Activated T-cell treated with anti-CD3 and anti-CD28 coated beads, Interleukin-2, amount 50 U/mL, for 24 hours (primary cell): ENCODE measurements around the gene PTGES.
A peak's percentile ranks its signal among the peaks of the same experiment; 100 is the strongest.
"Not testable (repeated sequence)": the region's sequence is repeated elsewhere in the genome, so short reads cannot be mapped to it uniquely, and the experiment has no call there.

Source experiments
- DNase-seq: peaks from one replicate; pipeline ENCODE4 v3.0.0-alpha.2; 2020
- H3K27ac Mint-ChIP-seq: 2 replicates; pipeline ENCODE4 v1.8.0; 2020; ENCODE audit warnings: mild to moderate bottlenecking, mixed read lengths
- H3K27me3 Mint-ChIP-seq: 2 replicates; pipeline ENCODE4 v1.8.0; 2020; ENCODE audit warnings: mixed read lengths
- H3K36me3 Mint-ChIP-seq: 2 replicates; pipeline ENCODE4 v1.8.0; 2020; ENCODE audit warnings: low read depth, mixed read lengths
- H3K4me1 Mint-ChIP-seq: 2 replicates; pipeline ENCODE4 v1.8.0; 2020; ENCODE audit warnings: low read depth, mixed read lengths
- H3K4me3 Mint-ChIP-seq: 2 replicates; pipeline ENCODE4 v1.8.0; 2020; ENCODE audit warnings: mild to moderate bottlenecking, moderate library complexity, mixed read lengths
- H3K9me3 Mint-ChIP-seq: 2 replicates; pipeline ENCODE4 v1.8.0; 2020; ENCODE audit warnings: mixed read lengths

PTGES gene

DNA sequence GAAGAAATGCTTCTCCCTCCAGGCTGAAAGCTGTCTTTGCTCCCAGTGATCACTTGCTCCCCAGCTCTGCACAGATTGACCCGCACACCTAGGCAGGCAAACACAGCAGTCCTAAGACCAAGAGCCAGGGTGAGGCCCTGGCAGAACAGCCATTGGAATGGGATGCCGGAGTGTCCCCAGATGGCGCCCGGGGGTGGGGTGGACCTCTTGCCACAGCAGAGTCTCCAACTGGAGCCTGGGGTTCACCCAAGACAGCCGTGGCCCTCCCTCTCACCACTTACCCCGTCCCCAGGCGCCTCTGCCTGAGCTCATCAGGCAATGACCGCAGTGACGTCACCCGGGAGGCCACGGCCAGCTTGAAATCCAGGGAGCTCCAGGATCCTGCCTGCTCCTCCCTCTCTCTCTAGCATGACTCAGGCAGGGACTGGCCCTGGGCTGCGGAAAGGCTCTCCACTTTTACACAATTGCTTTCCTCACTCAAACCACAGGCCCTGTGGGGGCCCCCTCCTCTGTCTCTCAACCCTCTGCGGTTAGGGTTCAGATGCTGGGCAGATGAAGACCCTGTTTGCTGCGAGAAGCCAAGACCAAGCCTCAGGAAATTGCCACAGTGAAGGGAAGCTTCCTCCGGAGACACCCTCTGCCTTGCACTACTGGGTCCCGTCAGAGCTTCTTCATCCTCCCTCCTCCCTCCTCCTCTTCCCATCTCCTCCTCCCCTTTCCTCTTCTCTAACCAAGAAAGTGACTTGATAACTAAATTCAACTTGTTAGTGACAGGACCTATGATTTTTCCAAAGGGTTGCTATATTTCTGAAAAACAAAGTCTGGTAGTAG is 24.3 kb upstream of the PTGES start:
- Mint-ChIP-seq H3K27me3 (peaks cover 9% of the 10 kb centered on the region), H3K9me3 (no peaks in the 10 kb centered on the region), H3K4me3 (peak overlapping the region; percentile 33), H3K4me1 (peaks cover 12% of the 10 kb centered on the region), H3K27ac (peak overlapping the region; percentile 59), H3K36me3 (no peaks in the 10 kb centered on the region)
- DNase-seq: peak; percentile 39

DNA sequence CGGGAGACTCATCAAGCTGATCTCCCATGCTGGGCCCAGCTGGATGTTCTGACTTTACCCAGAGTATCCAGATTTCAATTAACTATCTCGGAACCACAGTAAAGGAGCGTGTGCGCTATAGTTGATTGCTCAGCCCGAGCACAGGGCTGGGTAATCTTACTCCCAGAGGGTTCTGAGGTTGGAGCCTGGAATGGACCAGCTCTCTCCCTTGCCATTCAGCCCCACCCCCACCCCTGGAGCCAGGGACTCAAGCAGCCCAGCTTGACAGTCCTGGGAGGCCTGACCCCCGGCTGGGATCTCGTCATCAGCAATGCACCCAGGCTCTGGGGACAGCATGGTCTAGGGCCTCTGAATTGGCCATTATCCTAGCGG is 23.7 kb upstream of the PTGES start:
- DNase-seq: no peak
- Mint-ChIP-seq H3K27me3 (peaks cover 9% of the 10 kb centered on the region), H3K9me3 (no peaks in the 10 kb centered on the region), H3K4me3 (no peak overlapping the region), H3K27ac (no peak overlapping the region), H3K36me3 (no peaks in the 10 kb centered on the region), H3K4me1 (peaks cover 12% of the 10 kb centered on the region)

DNA sequence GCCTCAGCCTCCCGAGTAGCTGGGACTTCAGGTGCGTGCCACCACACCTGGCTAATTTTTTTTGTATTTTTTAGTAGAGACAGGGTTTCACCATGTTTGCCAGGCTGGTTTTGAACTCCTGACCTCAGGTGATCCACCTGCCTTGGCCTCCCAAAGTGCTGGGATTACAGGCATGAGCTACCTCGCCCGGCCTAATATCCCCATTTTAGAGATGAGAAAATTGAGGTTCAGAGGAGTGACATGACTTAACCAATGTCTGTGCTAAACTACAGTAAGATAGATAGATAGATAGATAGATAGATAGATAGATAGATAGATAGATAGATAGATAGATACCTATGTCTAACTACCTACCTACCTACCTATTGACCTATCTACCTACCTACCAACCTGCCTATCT is 23.3 kb upstream of the PTGES start:
- H3K9me3 Mint-ChIP-seq, H3K36me3 Mint-ChIP-seq, H3K27me3 Mint-ChIP-seq, H3K27ac Mint-ChIP-seq, DNase-seq, H3K4me3 Mint-ChIP-seq: not testable (repeated sequence)
- peaks cover 12% of the 10 kb centered on the region for H3K4me1 Mint-ChIP-seq

DNA sequence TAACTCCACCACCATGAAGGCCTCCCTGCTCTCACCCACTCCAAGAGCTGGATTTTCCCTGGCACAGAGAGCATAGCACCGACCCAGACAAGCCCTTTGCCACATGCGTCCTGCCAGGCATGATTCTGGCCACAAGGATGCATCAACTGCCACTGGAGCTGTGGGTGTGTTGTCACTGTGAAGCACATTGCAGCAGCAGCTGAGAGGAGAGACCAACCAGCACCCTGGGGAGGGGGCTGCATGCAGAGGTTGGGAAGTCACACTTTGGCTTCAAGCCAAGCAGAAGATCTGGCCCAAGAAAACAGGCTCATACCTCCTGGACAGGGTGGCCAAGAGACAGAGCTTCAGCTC is 22.6 kb upstream of the PTGES start:
- Mint-ChIP-seq H3K4me1 (peaks cover 12% of the 10 kb centered on the region), H3K4me3 (no peak overlapping the region), H3K36me3 (no peaks in the 10 kb centered on the region), H3K27ac (no peak overlapping the region), H3K27me3 (peaks cover 9% of the 10 kb centered on the region), H3K9me3 (no peaks in the 10 kb centered on the region)
- DNase-seq: no peak

DNA sequence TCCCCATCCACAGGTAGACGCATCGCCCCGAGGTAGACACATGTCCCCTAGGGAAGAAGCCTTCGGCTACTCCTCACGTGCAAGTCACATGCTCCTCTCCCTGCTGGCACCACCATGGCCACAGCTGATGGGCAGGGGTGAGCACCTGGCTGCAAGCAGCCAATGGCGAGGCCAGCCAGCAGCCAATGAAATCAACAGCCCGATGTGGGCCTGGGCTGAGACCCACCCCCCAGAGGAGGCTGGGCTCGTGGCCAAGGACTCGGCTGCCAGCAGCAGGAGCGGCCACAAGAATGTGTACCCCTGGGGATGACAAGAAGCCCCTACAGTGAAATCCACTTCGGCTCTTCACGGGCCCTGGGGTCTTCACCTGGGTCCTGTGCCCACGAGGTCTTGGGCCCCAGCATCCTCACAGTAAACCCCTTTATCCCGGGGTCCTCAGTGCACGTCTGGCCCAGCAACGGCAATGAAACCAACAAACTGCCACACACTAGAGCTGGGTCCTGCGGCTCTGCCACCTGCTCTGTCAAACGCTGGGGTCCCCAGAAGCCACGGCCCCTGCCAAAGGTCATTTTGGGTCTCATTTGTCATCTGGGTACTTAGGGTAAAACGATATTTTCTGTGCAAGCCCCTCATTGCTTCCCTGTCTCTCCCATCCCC is 22.1 kb upstream of the PTGES start:
- Mint-ChIP-seq H3K4me3 (no peak overlapping the region), H3K36me3 (no peaks in the 10 kb centered on the region), H3K27me3 (peaks cover 9% of the 10 kb centered on the region), H3K27ac (no peak overlapping the region), H3K4me1 (peaks cover 12% of the 10 kb centered on the region), H3K9me3 (no peaks in the 10 kb centered on the region)
- DNase-seq: no peak

DNA sequence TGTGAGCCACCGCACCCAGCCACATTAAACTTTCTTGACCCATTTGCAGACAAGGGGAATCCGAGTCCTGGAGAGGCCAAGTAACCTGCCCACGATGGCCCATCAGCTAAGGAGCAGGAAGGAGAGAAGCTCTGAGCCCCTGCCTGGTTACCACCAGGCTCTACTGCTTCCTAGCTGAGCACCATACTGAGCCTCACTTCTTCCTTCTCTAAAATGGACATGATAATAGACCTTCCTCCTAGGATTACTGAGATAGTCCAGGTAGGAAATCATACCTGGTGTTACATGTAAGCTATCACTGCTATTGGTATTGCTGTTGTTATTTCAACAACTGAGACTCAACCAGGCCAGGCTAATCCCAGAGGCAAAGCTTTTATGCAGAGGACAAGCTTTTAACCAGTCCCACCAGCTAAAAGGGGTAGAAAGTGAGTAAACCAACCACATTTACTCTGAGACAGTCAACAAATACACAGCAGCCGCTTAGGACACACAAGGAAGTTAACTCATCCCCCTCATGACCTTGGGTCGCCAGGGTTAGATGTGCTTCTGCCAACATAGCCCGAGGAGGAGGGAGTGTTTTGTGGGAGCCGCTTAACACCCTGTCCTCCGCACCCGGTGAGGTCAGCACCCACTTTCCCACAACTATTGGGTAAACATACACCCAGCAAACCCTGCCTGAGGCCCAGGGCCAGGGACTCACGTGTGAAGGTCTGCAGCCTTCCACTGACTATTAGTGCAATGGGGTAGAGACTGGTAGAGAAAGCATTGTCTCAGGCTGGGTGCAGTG is 20.6 kb upstream of the PTGES start:
- no peak overlapping the region for H3K4me3 Mint-ChIP-seq
- DNase-seq: no peak

DNA sequence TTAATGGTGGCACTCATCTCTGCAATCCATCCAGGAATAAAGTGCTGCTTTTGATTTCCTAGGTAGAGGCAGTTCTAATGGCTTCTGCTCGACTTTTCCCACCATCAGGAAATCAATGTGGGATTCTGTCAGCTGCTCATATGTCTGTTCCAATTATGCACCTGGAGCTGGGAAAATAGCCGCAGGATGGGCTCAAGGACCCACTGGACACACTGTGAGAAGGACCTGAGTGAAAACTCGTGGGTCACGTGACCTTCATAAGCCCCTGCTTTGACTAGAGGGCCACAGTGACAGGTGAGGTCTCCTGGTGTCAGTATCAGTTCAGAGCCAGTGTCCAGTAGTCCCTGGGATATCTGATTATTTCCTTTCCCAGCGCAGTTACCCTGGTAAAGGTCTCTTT is 17.9 kb upstream of the PTGES start:
- no peaks in the 10 kb centered on the region for H3K9me3 Mint-ChIP-seq
- no peaks in the 10 kb centered on the region for H3K4me1 Mint-ChIP-seq
- no peaks in the 10 kb centered on the region for H3K27me3 Mint-ChIP-seq
- H3K36me3 Mint-ChIP-seq: no peaks in the 10 kb centered on the region
- no peak overlapping the region for H3K27ac Mint-ChIP-seq
- H3K4me3 Mint-ChIP-seq: no peak overlapping the region
- DNase-seq: no peak

More for the DNA sequence above, 20.6 kb upstream of the PTGES start:
- H3K27ac Mint-ChIP-seq: no peak overlapping the region
- H3K9me3 Mint-ChIP-seq: no peaks in the 10 kb centered on the region
- H3K4me1 Mint-ChIP-seq: peaks cover 12% of the 10 kb centered on the region
- H3K27me3 Mint-ChIP-seq: peaks cover 9% of the 10 kb centered on the region
- no peaks in the 10 kb centered on the region for H3K36me3 Mint-ChIP-seq

DNA sequence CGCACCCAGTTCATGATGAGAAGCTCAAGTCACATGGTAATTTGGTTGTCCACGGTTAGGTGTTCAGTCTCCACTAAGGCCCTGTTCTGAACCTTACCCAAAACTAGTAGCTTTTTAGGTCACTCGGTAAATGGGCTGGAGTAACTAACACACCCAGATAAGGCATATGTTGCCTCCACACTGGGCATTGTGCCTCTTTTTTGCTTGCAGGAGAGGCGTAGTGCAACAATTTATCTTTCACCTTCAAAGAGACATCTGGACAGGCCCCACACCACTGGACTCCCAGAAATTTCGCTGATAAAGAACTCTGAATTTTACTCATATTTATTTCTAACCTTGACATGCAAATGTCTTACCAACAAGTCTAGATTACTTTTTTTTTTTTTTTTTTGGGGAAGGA is 16.8 kb upstream of the PTGES start:
- Mint-ChIP-seq H3K9me3 (no peaks in the 10 kb centered on the region), H3K36me3 (no peaks in the 10 kb centered on the region), H3K4me3 (no peak overlapping the region), H3K27ac (no peak overlapping the region), H3K4me1 (no peaks in the 10 kb centered on the region), H3K27me3 (no peaks in the 10 kb centered on the region)
- no peak for DNase-seq

DNA sequence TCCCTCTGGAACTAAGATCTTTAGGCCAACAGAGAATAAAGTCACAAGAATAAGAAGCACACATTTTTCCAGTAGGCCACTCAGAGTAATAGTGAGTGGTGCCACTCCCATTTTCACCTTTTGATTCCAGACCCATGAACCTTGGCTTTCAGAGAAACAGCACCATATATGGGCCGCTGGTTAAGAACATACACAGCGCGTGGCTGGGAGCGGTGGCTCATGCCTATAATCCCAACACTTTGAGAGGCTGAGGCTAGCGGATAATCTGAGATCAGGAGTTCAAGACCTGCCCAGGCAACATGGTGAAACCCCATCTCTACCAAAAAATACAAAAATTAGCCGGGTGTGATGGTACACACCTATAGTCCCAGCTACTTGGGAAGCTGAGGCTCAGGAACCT is 15.6 kb upstream of the PTGES start:
- no peaks in the 10 kb centered on the region for H3K4me1 Mint-ChIP-seq
- H3K4me3 Mint-ChIP-seq: no peak overlapping the region
- H3K27ac Mint-ChIP-seq: no peak overlapping the region
- no peak for DNase-seq
- H3K36me3 Mint-ChIP-seq: no peaks in the 10 kb centered on the region
- no peaks in the 10 kb centered on the region for H3K27me3 Mint-ChIP-seq
- H3K9me3 Mint-ChIP-seq: no peaks in the 10 kb centered on the region

DNA sequence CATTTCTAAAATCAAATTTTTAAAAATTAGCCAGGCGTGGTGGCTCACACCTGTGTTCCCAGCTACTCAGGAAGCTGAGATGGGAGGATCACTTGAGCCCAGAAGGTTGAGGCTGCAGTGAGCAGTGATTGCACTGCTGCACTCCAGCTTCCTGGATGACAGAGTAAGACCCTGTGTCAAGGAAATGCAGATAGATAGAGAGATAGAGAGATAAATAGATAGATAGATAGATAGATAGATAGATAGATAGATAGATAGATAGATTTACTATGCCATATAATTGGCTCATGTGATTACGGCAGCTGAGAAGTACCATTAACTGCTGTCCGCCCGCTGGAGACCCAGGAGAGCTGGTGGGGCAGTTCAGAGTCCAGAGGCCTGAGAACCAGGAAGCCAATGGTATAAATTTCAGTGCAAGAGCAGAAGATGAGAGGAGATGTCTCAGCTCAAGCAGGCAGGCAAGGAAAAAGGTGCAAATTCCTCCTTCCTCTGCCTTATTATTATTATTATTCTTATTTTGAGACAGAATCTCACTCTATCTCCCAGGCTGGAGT is 13.0 kb upstream of the PTGES start:
- Mint-ChIP-seq H3K27me3 (no peaks in the 10 kb centered on the region), H3K9me3 (no peaks in the 10 kb centered on the region), H3K36me3 (no peaks in the 10 kb centered on the region), H3K4me3 (no peak overlapping the region), H3K27ac (no peak overlapping the region), H3K4me1 (no peaks in the 10 kb centered on the region)
- DNase-seq: no peak

DNA sequence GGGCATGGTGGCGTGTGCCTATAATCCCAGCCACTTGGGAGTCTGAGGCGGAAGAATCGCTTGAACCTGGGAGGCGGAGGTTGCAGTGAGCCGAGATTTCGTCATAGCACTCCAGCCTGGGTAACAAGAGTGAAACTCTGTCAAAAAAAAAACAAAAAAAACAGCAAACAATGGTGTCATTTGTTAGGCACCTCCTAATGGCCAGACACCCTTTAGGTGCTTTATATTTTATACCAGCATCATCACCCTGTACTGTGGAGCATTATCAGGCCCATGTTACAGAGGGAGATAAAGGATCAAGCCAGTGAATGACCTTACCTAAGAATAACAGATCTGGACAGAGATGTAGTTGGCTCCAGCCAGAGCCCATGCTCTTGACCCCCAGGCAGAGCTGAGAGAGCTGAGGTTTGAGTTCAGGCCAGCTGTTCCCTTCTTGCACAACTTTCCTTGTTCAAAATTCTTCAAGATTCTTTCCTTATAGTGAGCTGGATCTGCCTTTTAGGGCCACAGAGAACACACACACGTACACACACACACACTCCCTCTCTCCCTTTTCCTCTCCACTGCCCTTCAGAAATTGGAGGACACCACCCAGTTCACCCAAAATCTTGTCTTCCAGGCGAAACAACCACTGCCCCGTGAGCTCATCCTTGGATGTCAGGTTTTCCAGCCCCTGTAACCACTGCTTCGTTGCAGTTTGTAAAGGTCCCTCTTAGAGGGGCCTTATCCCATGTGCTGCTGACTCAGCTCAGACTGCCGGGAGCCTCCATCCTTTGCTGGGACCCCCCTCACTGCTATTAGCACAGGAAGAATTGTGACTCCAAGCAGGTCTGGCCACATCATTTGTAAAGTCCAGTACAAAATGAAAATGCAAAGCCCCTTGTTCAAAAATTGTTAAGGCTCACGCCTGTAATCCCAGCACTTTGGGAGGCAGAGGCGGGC is 10.4 kb upstream of the PTGES start:
- Mint-ChIP-seq H3K4me3 (no peak overlapping the region), H3K27ac (no peak overlapping the region), H3K4me1 (no peaks in the 10 kb centered on the region), H3K36me3 (no peaks in the 10 kb centered on the region), H3K27me3 (no peaks in the 10 kb centered on the region), H3K9me3 (no peaks in the 10 kb centered on the region)
- DNase-seq: no peak

DNA sequence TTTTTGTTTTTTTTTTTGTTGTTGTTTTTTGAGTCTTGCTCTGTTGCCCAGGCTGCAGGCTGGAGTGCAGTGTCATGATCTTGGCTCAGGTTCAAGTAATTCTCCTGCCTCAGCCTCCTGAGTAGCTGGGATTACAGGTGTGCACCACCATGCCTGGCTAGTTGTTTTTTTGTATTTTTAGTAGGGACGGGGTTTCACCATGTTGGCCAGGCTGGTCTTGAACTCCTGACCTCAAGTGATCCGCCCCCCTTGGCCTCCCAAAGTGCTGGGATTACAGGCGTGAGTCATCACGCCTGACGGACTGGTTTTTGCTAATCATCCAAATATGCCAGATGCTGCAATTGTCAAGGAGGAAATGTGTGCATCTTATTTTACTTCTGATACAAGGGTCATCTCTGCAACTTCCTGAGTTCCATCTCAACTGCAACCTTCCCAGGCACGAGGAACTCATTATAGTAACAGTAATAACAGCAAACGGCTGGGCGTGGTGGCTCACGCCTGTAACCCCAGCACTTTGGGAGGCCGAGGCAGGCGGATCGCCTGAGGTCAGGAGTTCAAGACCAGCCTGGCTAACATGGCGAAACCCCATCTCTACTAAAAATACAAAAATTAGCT is 9.6 kb upstream of the PTGES start:
- not testable (repeated sequence) for H3K36me3 Mint-ChIP-seq, H3K27me3 Mint-ChIP-seq, DNase-seq, H3K9me3 Mint-ChIP-seq, H3K4me1 Mint-ChIP-seq, H3K4me3 Mint-ChIP-seq, H3K27ac Mint-ChIP-seq

DNA sequence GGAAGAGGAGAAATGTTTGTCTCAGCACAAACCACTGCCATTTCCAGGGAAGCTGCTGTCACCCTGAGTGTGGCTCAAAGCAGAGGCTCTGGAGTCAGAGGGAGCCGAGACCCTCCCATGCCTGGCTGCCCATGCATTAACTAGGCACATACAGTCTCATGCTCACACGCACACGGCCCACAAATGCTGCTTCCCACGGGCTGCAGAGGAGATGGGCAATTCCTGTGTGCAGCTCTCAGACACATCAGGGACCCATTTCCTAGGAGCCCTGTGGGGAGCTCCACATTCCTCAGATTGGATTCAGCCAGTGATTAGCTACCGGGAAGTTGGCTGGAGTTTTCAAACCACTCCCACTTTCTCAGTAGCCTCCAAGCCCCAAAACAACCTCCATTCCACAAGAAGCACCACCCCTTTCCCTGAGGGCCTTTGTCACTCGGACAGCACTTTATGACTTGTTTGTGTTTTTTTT is 9.1 kb upstream of the PTGES start:
- Mint-ChIP-seq H3K36me3 (no peaks in the 10 kb centered on the region), H3K27me3 (no peaks in the 10 kb centered on the region), H3K27ac (no peak overlapping the region), H3K4me3 (no peak overlapping the region), H3K4me1 (peaks cover 10% of the 10 kb centered on the region), H3K9me3 (no peaks in the 10 kb centered on the region)
- DNase-seq: no peak
